A172 (cell line): Measurements from ENCODE around the gene SLC11A1. TPM values are rescaled to one million over a fixed set of nuclear protein-coding genes. Genes with fewer than 3 reads are reported as not detected.
A peak's percentile ranks its signal among the peaks of the same experiment; 100 is the strongest.

Source experiments
- DNase-seq: peaks from one replicate; pipeline ENCODE4 v3.0.0-alpha.2; 2015; ENCODE audit warnings: low spot score
- total RNA-seq: library from RNA; depleted of rRNA; stranded (reverse); fragments of >200 nt; shearing (Covaris generic); gene quantifications from 2 replicates; pipeline ENCODE4 v1.2.3, GENCODE V29; 2014

The SLC11A1 gene
- total RNA-seq, 1 experiment from 2014 or later: not detected

DNA sequence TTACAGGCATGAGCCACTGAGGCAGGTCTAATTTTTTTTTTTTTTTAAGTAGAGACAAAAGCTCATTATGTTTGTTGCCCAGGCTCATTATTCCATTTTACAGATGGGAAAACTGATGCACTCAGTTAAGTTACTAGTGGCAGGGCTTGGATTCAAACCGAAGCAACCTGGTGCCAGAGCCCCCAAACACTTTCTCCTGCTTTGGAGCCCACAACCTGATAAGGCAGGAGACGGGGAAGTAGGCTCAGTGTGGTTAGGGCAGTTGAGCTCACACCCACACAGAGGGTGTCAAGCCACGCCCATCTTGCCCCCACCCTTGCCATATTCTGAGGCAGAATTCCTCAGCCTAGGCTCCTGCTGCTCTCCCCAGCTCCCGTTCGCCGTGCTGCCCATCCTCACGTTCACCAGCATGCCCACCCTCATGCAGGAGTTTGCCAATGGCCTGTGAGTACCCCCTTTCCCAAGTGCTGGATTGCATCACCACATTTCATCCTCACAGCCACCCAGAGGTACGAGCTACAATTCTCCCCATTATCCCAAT lies 11.7 kb downstream of the SLC11A1 start:
- no peak for DNase-seq

- no peak for DNase-seq
Observed at GRCh38 chr2:218394298-218395089, 12.4 kb downstream of the SLC11A1 start.

GRCh38 chr2:218395090-218395444 lies 13.0 kb downstream of the SLC11A1 start:
- DNase-seq: no peak

GRCh38 chr2:218395456-218395825 lies 13.4 kb downstream of the SLC11A1 start:
- no peak for DNase-seq

- DNase-seq: peak; percentile 95
Observed at GRCh38 chr2:218395826-218396687, 14.0 kb downstream of the SLC11A1 start.

DNA sequence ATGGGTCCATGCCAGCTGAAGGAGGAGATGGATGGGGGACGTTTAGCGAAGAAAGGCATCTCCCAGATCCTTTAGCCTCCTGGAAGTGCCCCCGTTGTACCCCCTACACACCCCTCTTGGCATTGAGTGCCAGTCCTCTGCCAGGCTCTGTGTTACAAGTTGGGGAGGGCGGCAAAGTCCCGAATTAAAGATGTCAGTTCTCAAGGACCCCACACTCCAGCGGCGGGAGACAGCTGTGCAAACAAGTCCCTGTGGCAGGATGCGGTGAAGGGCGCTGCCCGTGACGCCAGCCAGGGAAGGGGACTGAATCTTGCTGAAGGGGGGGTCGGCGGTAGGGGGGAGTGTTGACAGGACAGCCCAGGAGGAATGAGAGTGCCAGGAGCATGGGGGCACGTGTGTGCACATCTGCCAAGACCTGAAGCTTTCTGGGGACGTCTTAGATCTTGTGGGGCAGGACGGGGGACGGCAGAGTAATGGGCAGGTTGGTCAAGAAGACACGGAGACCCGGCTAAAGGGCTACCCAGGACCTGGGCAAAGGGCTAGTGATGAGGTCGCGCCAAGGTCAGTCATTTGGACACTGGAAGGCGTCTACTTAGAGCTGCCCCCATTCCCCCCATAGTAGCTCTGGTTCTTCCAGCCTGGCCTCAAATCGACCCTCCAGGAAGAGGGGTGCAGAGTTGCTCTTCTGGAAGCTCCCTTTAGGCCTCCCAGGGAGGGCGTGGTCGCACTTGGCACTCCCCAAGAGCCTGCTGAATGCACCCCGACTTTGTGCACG lies 14.8 kb downstream of the SLC11A1 start:
- peak; percentile 73 for DNase-seq

DNA sequence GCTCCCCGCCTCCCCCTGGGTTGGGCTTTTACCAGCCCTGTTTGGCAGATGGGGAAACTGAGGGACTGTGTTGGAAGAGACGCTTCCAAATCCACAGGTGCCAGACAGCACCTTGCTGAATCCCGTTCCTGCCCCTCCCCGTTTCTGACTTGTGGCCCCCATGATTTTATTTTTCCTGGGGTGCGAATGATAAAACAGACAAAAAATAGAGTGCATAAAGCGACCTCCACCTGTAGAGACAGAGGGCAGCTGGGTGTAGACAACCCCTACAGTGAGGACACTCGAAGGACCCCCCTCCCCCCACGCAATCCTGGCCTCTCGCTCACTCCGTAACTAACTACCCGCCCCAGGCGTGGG lies 15.4 kb downstream of the SLC11A1 start:
- DNase-seq: no peak

GRCh38 chr2:218397820-218398436 lies 15.9 kb downstream of the SLC11A1 start:
- peak; percentile 62 for DNase-seq

- DNase-seq: no peak
Observed at GRCh38 chr2:218398437-218399390, 16.6 kb downstream of the SLC11A1 start.

DNA sequence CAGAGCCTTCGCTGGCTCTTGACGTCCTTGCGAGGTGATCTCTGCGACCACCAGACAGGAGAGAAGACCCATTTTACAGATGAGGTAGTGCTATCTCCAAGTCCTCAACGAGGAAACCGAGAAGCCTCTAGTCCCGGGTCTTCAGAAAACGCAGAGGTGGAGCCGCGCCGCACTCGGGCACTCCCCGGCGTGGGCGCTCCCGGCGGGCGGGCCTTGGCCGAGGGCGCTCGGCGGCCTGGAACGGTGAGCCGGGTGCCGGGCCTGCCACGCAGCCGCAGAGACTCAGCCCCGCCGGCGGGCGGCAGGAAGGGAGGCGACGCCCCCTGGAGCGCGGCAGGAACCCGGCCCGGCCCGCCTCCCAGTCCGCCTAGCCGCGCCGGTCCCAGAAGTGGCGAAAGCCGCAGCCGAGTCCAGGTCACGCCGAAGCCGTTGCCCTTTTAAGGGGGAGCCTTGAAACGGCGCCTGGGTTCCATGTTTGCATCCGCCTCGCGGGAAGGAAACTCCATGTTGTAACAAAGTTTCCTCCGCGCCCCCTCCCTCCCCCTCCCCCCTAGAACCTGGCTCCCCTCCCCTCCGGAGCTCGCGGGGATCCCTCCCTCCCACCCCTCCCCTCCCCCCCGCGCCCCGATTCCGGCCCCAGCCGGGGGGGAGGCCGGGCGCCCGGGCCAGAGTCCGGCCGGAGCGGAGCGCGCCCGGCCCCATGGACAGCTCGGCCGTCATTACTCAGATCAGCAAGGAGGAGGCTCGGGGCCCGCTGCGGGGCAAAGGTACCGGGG lies 17.5 kb downstream of the SLC11A1 start, which contains the start of gene CTDSP1:
CTDSP1 (plus strand) TSS at position 478 of the 776 bp plus-strand sequence; CDS start at position 701, 223 bp downstream.
- DNase-seq: peak; percentile 91

DNA sequence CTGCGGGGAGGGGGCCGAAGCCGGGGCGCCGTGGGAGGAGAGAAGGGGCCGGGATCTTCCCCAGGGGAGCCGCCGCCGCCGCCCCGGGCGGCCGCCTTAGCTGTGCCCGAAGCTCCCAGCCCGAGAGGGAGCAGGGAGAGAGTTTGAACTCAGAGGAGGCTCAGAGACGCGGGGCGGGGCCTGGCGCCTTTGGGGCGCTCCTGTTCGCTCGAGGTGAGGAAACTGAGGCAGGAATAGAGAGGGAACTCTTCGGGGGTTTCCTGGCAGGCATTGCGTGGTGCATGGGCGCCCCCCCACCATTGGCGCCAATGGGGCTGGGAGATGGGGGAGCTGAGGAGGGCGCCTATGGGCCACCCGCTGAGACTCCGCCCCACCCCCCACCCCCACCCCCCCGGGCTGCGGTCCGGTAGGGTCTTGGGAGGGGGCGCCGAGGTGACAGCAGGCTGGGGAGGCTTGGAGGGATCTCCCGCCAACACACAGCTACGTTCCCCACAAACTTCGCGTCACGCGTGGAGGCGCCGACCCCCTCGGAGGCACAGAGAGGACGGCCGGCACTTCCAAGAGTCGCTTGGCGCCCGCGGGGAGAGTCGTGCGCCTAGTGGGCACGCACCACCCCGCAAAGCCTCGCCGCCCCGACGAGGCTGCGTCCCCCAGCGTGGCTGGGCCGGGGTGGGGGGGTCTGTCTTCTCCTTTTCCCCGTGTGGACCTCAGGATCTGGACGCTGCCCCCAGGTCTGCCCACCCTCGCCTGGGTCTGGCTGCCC lies 18.3 kb downstream of the SLC11A1 start:
- DNase-seq: no peak

DNA sequence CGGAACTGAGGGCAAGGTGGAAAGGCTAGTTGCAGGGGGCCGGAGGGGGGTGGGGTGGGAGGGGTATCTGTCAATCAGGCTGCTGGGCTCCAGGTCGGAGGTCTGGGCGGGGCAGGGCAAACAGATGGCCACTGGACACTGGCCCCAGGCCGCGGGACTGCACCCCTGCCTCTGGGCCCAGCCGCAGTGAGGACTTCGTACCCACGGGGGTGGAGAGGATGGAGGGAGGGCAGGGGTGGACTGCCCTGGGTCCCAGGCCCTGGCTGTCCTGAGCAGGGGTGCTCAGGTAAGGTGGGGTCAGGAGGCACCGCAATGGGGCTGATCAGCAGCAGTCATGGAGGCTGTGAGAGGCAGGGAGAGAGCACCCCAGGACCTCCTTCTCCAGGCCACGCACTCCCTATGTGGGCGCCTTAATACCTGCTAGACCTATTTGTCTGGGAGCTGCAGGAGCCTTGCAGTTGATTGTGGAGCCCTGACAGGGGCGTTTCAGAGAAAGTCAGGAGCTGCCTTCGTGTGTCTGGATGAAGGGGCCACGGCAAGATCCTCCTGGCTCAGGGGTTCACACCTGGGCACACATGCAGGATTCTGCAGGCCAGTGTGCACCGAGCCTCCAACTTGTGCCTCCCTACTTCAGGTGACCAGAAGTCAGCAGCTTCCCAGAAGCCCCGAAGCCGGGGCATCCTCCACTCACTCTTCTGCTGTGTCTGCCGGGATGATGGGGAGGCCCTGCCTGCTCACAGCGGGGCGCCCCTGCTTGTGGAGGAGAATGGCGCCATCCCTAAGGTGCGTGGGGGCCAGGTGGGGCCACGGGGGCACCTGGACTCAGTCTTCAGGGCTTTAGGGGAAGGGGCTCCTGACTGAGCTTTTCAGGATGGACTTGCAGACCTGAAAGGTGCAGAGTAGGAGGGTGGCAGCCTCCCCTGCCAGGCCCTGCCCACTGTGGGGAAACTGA lies 19.1 kb downstream of the SLC11A1 start:
- DNase-seq: no peak

DNA sequence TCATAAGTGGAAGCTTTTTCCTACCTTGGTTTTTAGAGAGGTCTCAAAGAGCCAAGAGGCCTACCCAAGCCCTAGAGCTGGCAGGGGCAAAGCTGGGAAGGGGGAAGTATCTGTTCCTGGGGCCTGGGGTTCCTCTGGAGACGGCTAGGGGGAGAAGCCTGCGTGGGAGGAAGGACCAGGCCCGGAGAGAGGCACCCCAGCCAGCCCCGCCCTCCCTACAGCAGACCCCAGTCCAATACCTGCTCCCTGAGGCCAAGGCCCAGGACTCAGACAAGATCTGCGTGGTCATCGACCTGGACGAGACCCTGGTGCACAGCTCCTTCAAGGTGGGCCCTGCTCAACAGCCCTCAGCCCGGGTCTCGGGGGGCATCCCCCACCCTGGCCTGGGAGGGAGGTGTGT lies 19.8 kb downstream of the SLC11A1 start:
- no peak for DNase-seq

GRCh38 chr2:218402491-218402901 lies 20.4 kb downstream of the SLC11A1 start:
- DNase-seq: no peak

DNA sequence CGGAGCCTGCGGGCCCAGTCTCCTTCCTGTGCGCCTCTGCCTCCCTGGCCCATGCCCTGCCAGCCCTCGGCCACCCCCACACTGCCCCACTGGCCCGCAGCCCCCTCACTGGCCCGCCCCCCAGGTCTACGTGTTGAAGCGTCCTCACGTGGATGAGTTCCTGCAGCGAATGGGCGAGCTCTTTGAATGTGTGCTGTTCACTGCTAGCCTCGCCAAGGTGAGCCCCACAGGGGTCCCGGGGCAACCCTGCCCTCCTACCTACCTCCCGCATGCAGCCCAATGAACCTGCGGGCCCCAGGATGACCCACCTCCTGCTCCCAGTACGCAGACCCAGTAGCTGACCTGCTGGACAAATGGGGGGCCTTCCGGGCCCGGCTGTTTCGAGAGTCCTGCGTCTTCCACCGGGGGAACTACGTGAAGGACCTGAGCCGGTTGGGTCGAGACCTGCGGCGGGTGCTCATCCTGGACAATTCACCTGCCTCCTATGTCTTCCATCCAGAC lies 20.9 kb downstream of the SLC11A1 start:
- DNase-seq: no peak

DNA sequence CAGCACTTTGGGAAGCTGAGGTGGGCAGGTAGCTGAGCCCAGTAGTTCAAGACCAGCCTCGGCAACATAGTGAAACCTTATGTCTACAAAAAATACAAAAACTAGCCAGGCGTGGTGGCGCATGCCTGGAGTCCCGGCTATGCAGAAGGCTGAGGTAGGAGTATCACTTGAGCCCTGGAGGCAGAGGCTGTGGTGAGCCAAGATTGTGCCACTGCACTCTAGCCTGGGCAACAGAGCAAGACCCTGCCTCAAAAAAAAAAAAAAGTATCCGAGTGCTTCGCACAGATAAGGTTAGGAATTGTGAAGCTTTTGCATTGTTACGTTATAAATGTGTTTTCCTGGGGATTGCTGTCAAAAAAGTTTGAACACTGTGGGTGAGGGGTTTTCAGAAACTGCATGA lies 21.7 kb downstream of the SLC11A1 start:
- no peak for DNase-seq

- DNase-seq: no peak
Observed at GRCh38 chr2:218404351-218405085, 22.4 kb downstream of the SLC11A1 start.
